GM19438 (cell line): Measurements from ENCODE around the gene EPM2AIP1.
A peak's percentile ranks its signal among the peaks of the same experiment; 100 is the strongest.
"Not testable (repeated sequence)": the region's sequence is repeated elsewhere in the genome, so short reads cannot be mapped to it uniquely, and the experiment has no call there.

Source experiments
- ATAC-seq: cut with Tn5 transposase; IDR thresholded peaks from one replicate; pipeline ENCODE4 v1.9.1; 2021; ENCODE audit warnings: low read depth; ENCODE audit not compliant: unreplicated experiment

EPM2AIP1 gene

DNA sequence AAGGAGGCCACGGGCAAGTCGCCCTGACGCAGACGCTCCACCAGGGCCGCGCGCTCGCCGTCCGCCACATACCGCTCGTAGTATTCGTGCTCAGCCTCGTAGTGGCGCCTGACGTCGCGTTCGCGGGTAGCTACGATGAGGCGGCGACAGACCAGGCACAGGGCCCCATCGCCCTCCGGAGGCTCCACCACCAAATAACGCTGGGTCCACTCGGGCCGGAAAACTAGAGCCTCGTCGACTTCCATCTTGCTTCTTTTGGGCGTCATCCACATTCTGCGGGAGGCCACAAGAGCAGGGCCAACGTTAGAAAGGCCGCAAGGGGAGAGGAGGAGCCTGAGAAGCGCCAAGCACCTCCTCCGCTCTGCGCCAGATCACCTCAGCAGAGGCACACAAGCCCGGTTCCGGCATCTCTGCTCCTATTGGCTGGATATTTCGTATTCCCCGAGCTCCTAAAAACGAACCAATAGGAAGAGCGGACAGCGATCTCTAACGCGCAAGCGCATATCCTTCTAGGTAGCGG is at the start of gene EPM2AIP1:
Gene EPM2AIP1 (minus strand): TSS at position 326 of the 520 bp plus-strand sequence. CDS start 54 bp downstream, at position 272.
- ATAC-seq = peak; percentile 82

DNA sequence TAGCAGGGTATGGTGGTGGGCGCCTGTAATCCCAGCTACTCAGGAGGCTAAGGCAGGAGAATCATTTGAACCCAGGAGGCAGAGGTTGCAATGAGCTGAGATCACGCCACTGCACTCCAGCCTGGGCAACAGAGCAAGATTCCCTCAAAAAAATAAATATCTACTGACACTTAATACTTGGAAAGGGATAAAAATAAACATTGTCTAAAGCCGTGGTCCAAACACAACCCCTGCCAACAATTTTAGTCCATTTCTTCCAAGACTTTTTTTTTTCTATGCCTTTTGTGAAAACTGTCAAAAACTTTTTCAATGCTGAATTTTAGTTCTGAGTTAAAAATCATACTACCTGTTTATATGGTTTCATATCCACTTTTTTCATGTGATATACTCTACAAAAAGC is 49.8 kb upstream of the EPM2AIP1 start:
- not testable (repeated sequence) for ATAC-seq

DNA sequence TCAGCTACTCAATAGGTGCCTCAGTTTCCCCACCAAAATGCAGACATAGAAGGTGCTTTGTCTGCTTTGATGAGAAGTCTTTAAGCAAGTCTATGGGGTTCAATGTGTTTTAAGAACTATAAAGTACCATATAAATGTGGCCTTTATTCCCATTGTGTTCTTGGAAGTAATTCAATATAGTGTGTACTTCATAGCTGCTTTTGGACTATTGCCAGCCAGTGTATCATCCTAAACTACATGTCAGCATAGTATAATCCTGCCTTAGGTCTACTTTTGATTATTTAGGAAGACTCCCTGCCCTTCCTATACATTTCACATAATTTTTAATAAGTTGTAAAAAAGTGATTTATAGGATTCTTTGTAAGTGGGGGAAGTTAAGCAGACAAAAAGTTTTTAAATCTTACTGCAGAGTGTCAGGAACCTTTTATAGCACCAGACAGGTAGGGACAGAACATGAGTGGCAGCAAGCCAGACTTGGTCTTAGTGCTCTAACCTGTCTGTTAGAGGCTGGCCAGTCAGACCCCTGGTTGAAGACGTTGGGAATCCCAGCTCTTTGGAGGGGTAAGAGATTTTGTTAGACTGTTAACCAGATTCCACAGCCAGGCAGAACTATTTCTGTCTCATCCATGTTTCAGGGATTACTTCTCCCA is 48.7 kb upstream of the EPM2AIP1 start:
- ATAC-seq = no peak

DNA sequence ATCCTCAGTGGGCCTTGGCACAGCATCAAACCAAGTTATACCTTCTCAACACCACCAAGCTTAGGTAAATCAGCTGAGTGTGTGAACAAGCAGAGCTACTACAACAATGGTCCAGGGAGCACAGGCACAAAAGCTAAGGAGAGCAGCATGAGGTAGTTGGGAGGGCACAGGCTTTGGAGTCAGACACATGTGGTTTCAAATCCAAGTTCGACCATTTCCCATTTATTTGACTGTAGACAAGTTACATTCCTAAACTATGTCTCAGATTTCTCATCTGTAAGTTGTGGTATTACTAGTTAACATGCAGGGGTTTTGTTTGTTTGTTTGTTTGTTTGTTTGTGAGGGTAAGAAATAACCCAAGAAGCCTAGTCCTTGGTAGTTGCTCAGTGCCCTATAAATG is 47.3 kb upstream of the EPM2AIP1 start:
- no peak for ATAC-seq

DNA sequence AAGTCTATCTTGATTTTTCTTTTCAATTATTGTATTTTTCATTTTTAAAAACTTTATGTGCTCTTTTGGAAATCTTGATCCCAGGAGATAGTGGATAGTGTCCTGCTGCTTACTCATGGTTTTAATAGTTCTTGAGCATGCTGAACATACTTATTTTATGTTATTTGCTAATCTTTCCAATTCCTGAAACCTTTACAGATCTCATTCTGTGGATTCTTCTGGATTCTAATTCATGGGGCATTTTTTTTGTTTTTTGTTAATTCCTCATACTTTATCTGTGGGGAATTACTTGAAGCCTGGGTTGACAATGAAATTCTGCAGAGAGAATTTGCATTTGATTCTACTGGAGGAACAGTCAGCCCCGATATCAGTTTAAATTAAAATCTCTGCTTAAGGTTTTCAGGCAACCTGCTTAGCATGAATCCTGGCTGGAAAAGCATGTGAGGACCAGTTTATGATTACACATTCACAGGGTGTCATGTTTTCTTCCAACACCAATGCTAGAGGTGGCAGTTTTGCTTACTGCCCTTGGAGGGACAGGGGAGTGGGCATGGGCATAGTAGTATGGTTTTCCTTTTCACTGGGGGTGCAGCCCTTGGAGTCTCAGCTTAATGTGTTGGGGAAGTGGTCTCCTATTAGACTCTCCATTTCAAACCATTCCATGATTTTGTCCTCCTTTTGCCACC is 46.4 kb upstream of the EPM2AIP1 start:
- no peak for ATAC-seq

DNA sequence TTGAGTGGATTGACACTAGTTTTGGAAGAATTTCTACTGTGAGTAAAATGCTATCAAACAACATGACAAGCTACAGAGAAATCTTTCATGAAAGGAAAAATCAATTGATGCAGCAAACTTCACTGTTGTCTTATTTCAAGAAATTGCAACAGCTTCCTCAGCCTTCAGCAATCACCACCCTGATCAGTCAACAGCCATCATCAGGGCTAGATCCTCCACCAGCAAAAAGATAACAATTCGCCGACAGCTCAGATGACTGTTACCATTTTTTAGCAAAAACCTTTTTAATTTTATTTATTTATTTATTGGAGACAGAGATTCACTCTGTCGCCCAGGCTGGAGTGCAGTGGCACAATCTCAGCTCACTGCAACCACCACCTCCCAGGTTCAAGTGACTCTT is 44.4 kb upstream of the EPM2AIP1 start:
- ATAC-seq = no peak

DNA sequence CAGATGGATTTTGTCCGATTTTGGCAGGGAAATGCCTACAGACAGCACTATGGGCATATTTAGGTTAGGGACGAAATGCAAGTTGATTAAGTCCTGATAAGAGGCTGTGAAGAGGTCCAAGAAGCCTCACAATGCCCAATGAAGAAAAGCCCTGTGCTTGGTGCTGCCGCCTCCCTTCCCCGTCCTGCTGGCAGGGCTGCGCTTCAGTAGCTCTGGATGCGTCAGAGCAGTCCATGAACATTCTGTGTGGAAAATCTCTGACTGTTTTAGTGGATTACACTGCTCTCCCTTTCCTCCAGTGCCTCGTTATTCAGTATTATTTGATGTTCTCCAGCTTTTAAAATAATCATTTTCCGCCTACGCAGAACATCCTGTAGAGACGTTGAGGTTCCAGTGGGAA is 40.0 kb upstream of the EPM2AIP1 start:
- ATAC-seq = no peak

DNA sequence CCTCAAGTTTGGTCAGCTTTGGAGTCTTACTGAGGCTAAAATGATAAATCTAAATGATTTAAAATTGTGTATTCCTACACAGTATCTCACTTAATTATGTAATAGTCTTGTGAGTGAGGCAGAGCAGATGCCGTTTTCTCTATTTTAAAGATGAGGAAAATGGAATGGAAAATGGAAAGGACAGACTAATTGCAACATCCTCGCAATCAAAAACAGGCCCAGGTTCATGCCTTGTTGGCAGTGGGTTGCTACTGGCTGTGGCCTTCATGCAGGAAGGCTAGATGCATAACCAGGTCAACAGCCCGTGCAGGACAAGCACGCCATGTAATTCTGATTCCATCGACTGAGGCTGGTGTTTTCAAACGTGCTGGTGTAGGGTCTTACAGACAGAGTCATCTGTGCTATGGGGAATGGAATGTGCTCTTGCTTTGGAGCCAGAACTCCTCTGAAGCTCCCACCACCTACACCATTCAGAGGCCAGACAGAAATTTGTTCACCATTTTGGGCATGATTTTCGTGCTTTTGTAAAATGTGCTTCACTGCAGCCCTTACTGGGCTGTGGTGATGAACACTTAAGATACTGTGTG is 38.3 kb upstream of the EPM2AIP1 start:
- ATAC-seq = no peak

DNA sequence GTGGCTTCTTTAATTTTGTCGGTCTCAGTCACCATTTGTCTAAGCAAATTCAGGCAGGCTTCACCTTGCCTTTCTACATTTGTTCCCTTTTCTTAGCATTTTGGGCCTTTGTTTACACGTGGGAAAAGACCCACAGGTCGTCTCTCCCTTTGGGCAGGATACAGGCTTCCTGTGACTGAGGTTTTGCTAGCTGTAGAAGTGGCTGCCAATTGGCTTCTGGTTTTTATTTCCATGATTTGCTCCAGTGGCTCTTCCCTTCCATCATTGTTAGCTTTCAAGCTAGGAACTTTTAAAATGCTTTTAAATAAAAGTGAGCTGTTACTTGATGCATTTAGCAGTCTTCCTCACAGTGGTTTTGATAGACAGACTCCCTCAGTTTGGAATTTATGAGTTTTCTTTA is 37.7 kb upstream of the EPM2AIP1 start:
- ATAC-seq = no peak

DNA sequence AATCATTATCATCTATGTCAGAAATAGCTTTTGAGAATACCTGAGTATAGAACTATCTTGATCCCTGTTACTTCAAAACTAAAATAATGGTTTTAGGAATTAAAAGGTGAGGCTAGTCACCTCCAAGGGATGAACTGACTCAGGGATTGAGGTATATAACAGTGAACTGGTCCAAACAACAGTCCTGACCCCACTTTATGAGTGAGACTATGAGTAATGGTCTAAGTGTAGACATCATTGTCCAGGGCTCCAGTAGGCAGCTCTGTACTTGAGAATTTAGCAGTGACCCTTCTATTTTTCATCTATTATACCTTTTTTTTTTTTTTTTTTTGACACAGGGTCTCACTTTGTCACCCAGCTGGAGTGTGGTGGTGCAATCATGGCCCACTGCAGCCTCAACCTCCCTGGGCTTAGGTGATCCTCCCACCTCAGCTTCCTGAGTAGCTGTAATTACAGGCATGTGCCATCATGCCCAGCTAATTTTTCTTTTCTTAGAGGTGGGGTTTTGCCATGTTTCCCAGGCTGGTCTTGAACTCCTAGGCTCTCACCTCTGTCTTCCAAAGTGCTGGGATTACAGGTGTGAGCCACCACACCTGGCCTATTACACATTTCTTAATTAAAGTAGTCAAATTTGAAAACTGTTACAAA is 36.7 kb upstream of the EPM2AIP1 start:
- no peak for ATAC-seq

DNA sequence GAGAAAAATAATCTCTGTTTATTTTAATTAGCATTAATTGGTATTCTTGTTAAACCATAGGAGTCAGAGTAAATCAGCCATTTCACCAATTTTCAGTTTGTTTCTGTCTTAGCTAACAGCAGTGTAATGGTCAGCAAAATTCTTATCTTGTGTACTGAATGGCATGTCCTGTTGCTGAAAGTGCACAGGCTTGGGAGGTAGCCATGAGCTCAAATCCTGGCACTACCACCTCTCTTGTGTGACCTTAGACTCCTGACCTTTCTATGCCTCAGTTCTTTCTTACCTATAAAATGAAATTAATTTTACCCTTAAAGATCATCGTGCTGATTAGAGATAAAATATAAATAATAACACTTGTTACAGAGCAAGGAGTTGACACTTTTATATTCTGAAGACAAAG is 36.2 kb upstream of the EPM2AIP1 start:
- no peak for ATAC-seq

DNA sequence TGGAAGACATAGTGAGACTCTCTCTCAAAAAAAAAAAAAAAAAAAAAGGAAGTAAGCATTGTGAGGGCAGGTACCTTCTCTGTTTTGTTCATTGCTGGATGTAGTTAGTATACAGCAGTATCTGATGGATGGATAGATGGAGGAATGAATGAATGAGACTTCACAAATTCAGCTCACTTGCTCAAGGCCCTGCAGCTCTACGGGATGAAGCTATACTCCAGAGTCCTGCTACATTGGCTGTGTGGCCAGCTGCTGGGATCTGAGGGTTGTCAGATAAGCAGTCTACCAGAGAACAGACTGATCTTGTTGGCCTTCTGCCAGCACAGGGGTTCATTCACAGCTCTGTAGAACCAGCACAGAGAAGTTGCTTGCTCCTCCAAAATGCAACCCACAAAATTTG is 35.4 kb upstream of the EPM2AIP1 start:
- no peak for ATAC-seq

DNA sequence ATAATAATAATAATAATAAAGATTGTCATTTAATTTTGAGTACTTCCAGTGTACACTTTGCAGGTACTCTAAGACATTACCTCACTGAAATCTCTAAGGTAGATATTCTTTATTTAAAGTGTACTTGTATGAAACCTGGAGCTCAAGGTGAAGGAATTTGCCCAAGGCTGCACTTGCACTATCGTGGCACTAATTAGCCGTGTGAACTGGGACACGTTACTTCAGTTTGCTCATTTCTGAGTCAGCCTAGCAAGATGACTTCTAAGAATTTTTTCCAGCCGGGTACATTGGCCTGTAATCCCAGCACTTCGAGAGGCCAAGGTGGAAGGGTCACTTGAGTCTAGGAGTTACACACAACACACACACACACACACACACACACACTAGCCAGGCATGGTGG is 33.9 kb upstream of the EPM2AIP1 start:
- no peak for ATAC-seq

DNA sequence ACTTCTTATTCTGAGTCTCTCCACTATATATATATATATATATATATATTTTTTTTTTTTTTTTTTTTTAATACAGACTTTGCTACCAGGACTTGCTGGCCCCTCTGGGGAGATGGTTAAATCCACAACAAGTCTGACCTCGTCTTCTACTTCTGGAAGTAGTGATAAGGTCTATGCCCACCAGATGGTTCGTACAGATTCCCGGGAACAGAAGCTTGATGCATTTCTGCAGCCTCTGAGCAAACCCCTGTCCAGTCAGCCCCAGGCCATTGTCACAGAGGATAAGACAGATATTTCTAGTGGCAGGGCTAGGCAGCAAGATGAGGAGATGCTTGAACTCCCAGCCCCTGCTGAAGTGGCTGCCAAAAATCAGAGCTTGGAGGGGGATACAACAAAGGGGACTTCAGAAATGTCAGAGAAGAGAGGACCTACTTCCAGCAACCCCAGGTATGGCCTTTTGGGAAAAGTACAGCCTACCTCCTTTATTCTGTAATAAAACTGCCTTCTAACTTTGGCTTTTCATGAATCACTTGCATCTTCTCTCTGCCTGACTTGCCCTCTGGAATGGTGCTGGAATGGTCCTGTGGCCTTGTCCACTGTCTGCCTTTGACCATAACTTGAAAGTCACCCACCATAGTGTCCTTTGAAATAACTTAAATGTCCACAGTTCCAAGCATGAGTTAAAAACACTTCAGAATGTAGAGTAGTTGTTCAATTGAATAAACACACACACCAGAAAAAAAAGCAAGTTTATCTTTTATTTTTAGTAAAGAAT is 32.8 kb upstream of the EPM2AIP1 start:
- ATAC-seq = no peak

DNA sequence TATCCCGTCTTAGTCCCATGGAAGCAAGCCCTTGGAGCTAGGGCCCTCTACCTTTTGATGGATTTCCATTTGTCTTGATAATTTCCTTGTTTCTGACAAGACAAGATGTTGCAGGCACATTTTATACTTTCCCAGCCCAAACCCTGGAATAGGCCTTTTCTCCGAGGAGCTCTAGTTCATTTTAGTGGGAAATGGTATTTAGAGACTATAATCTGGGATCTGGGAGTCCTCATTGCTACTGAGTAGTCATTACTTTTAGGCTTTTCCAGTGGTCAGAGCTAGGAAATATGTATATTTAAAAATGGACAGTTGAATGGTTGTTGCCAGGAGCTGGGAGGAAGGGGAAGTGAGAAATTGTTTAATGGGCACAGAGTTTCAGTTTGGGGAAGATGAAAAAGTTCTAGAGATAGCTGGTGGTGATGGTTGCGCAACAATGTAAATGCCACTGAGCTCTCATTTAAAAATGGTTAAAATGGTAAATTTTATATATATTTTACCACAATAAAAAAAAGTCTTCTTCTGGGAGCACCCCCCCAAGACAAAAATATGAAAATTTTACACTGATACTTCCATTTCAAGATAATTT is 32.0 kb upstream of the EPM2AIP1 start:
- no peak for ATAC-seq

DNA sequence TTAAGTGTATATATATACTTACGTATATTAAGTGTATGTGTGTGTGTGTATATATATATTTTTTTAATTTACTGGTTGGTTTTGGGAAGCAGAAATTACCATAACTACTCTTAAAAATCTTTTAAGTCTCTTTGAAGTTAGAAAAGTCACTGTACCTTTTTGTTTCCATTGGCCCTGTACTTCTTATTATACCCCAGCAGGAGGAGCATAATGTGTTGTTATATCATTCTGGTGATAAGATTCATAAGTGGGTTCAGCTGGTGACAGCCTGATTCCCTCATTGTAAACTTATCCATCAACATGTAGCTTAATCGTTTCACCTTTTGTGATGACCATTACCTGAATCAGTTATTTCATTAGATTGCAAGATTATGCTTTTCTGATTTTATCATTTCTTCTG is 31.2 kb upstream of the EPM2AIP1 start:
- no peak for ATAC-seq

DNA sequence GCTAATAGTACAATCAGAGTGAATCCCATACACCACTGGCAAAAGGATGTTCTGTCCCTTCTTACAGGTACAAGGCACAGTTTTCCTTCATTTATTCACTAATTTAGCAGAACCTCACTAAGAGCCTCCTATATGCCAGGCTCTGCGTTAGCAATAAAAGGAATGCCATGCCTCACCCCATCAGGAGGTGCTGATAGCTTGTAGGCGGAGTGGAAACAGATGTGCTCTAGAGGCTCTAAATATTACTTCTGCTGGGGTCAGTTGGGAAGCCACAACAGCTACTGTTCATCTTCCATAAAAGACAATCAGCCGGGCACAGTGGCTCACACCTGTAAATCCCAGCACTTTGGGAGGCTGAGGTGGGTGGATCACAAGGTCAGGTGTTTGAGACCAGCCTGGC is 24.8 kb upstream of the EPM2AIP1 start:
- no peak for ATAC-seq

DNA sequence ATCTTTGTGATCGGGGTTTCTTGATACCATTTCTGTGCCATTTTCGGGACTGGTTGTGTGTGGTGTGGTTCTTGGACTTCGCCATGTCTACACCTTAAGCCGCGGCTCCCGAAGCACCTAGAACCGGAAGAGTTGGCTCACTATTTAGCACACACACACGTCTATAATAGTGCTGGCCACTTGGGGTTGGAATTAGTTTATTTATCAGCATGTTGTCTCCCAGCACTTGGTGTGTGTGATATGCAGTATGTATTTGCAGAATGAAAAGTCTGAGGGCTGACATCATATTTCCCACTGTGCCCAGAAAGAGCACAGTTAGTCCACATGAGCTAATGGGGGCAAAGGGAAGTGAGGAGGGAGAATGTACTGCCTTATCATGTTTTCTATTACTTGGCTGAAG is 24.0 kb upstream of the EPM2AIP1 start:
- no peak for ATAC-seq

DNA sequence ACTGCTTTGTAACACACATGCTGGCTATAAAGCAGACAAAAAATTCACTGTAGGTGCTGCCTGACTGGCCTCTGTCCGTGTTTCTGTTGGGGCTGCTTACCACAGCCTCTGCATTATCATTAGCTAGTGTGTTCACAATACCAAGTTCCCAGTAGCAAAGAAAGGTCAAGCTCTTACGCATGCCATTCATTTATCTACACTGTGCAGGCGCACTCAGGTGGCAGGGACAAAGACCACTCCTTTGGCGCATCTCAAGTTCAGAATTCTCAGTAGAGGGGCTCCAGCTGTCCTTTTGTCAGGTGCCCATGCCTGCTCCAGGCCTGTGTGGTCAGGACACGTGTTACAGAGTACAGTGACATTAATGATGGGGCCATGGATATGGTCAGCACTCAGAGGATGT is 22.7 kb upstream of the EPM2AIP1 start:
- no peak for ATAC-seq

DNA sequence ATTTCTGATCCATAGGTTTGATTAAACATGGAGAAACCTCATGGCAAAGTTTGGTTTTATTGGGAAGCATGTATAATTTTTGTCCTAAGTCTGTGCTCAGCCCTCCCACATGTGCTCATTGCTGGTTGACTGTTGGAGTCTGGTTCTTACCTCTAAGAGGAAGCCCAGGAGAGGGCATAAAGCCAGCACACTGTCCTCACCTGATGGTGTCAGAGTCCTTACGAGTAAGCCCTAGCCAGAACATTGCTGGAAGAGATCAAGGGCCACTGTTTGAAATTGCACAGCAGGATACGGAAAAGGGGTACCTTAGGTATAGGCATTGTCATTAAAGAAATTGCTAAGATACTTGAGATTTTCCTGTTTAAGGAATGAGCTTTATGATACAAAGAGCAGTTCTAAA is 21.7 kb upstream of the EPM2AIP1 start:
- no peak for ATAC-seq
